CD4-positive, alpha-beta memory T cell (primary cell): ENCODE data around the gene GPC5. TPM values are rescaled to one million over a fixed set of nuclear protein-coding genes. Genes with fewer than 3 reads are reported as not detected.
"Not testable (repeated sequence)": the region's sequence is repeated elsewhere in the genome, so short reads cannot be mapped to it uniquely, and the experiment has no call there.

Experiments
- CTCF ChIA-PET: fragments of 350-600 bp; sonication (Branson Sonifier 250); formaldehyde crosslinking; loops from one replicate; lab custom pipeline; 2021; ENCODE audit warnings: inconsistent platforms; ENCODE audit not compliant: partially characterized antibody; lab: Charles Lee
- POLR2A ChIA-PET: fragments of 350-600 bp; sonication (Branson Sonifier 250); formaldehyde crosslinking; loops from one replicate; lab custom pipeline; 2021; ENCODE audit not compliant: partially characterized antibody; lab: Charles Lee
- DNase-seq, 5 donors: peaks; one replicate each; pipeline versions ENCODE4 v3.0.0 to v3.0.0-alpha.2; 2020 to 2022; ENCODE audit warnings: mixed read lengths in 1 of 5
- H3K27ac ChIP-seq: one replicate; pipeline ENCODE4 v1.7.0; 2013; ENCODE audit warnings: low read depth, low read length
- H3K27me3 ChIP-seq: 2 replicates; pipeline ENCODE4 v1.7.0; 2013; ENCODE audit warnings: mild to moderate bottlenecking, low read length, moderate library complexity; ENCODE audit not compliant: insufficient read depth
- H3K36me3 ChIP-seq: 2 replicates; pipeline ENCODE4 v1.7.0; 2013; ENCODE audit warnings: mild to moderate bottlenecking, low read length, moderate library complexity; ENCODE audit not compliant: insufficient read depth
- H3K4me1 ChIP-seq: 2 replicates; pipeline ENCODE4 v1.7.0; 2013; ENCODE audit warnings: mild to moderate bottlenecking, low read length, moderate library complexity; ENCODE audit not compliant: insufficient read depth
- H3K4me3 ChIP-seq, 2 donors: one replicate each; pipeline ENCODE4 v1.7.0; 2013; ENCODE audit warnings: low read length in 2 of 2, mild to moderate bottlenecking in 1 of 2
- H3K9me3 ChIP-seq, 2 donors: one replicate each; pipeline ENCODE4 v1.7.0; 2013; ENCODE audit warnings: low read length in 2 of 2, control low read depth in 1 of 2; ENCODE audit not compliant: control insufficient read depth in 1 of 2
- H3K27ac Mint-ChIP-seq, 7 donors: one replicate each; pipeline ENCODE4 v1.8.0; 2020 to 2021; ENCODE audit warnings: mixed read lengths in 7 of 7, mild to moderate bottlenecking in 6 of 7, inconsistent platforms in 3 of 7, moderate library complexity in 3 of 7
- H3K27me3 Mint-ChIP-seq, 2 donors: one replicate each; pipeline ENCODE4 v1.8.0; 2020 to 2021; ENCODE audit warnings: mixed read lengths in 2 of 2
- H3K36me3 Mint-ChIP-seq, 2 donors: one replicate each; pipeline ENCODE4 v1.8.0; 2020 to 2021; ENCODE audit warnings: mixed read lengths in 2 of 2, inconsistent platforms in 1 of 2, mild to moderate bottlenecking in 1 of 2
- H3K4me1 Mint-ChIP-seq, 4 donors: one replicate each; pipeline ENCODE4 v1.8.0; 2020 to 2021; ENCODE audit warnings: mixed read lengths in 4 of 4, mild to moderate bottlenecking in 1 of 4
- H3K4me3 Mint-ChIP-seq, 8 donors: one replicate each; pipeline ENCODE4 v1.8.0; 2020 to 2021; ENCODE audit warnings: mixed read lengths in 8 of 8, mild to moderate bottlenecking in 7 of 8, moderate library complexity in 6 of 8, inconsistent platforms in 3 of 8
- H3K9me3 Mint-ChIP-seq, 8 donors: one replicate each; pipeline ENCODE4 v1.8.0; 2020 to 2021; ENCODE audit warnings: mixed read lengths in 8 of 8, mild to moderate bottlenecking in 5 of 8, inconsistent platforms in 3 of 8, moderate library complexity in 1 of 8
- intact Hi-C: fragments of 100-400 bp; cut with micrococcal nuclease; formaldehyde crosslinking; loops from one replicate; pipeline ENCODE4 v1.15.1; 2023
- polyA plus RNA-seq, 2 donors: library from polyadenylated mRNA; unstranded; fragments of 300-500 nt; fragmentation: Illumina TruSeq; gene quantifications; one replicate each; pipeline ENCODE4 v1.2.3, GENCODE V29; 2021
- total RNA-seq, 2 experiments: library from RNA; stranded (reverse); gene quantifications; one replicate each; pipeline ENCODE4 v1.2.3, GENCODE V29; 2021

Gene GPC5
- total and polyA plus RNA-seq, 4 experiments from 2014 or later = 0.14 TPM; not detected in 3

- Histone ChIP-seq H3K27me3 (no peaks in the 10 kb centered on the region), H3K4me3 (no peak overlapping the region), H3K27ac (no peak overlapping the region), H3K9me3 (no peaks in the 10 kb centered on the region), H3K36me3 (no peaks in the 10 kb centered on the region), H3K4me1 (no peaks in the 10 kb centered on the region)
- Mint-ChIP-seq H3K4me1 (no peaks in the 10 kb centered on the region), H3K27ac (no peak overlapping the region), H3K27me3 (no peaks in the 10 kb centered on the region), H3K36me3 (no peaks in the 10 kb centered on the region), H3K4me3 (no peak overlapping the region), H3K9me3 (peaks cover 0 to 4% (median 2%) of the 10 kb centered on the region in 8 donors)
- no peak for DNase-seq
- ChIA-PET CTCF (no interaction called here), POLR2A (no interaction called here)
- intact Hi-C loops = no loop called here
Measured at GRCh38 chr13:92537471-92537870, 1139.0 kb downstream of the GPC5 start.

- CTCF ChIA-PET = no interaction called here
- no peaks in the 10 kb centered on the region for H3K4me1 Mint-ChIP-seq
Measured at GRCh38 chr13:92538164-92538563, 1139.7 kb downstream of the GPC5 start.

GRCh38 chr13:92539148-92539547 is 1140.7 kb downstream of the GPC5 start:
- H3K27ac Mint-ChIP-seq, H3K9me3 ChIP-seq, H3K9me3 Mint-ChIP-seq, DNase-seq, intact Hi-C loops, H3K4me1 ChIP-seq, H3K4me1 Mint-ChIP-seq, CTCF ChIA-PET, H3K27ac ChIP-seq, H3K27me3 Mint-ChIP-seq, H3K4me3 Mint-ChIP-seq, POLR2A ChIA-PET, H3K4me3 ChIP-seq, H3K36me3 ChIP-seq, H3K36me3 Mint-ChIP-seq, H3K27me3 ChIP-seq: not testable (repeated sequence)

More at GRCh38 chr13:92538164-92538563, 1139.7 kb downstream of the GPC5 start:
- peak overlapping the region in 1 of 8 donors; percentile 21 for H3K4me3 Mint-ChIP-seq
- Histone ChIP-seq H3K27me3 (no peaks in the 10 kb centered on the region), H3K4me1 (no peaks in the 10 kb centered on the region), H3K36me3 (no peaks in the 10 kb centered on the region), H3K27ac (no peak overlapping the region), H3K9me3 (no peaks in the 10 kb centered on the region), H3K4me3 (no peak overlapping the region)
- peaks cover 0 to 4% (median 2%) of the 10 kb centered on the region in 8 donors for H3K9me3 Mint-ChIP-seq
- POLR2A ChIA-PET = no interaction called here
- no peak overlapping the region for H3K27ac Mint-ChIP-seq
- H3K36me3 Mint-ChIP-seq = no peaks in the 10 kb centered on the region
- H3K27me3 Mint-ChIP-seq = no peaks in the 10 kb centered on the region
- intact Hi-C loops = no loop called here
- DNase-seq = no peak

GRCh38 chr13:92547266-92547665 is 1148.8 kb downstream of the GPC5 start:
- Mint-ChIP-seq H3K4me1 (no peaks in the 10 kb centered on the region), H3K27me3 (no peaks in the 10 kb centered on the region), H3K4me3 (no peak overlapping the region), H3K27ac (no peak overlapping the region), H3K36me3 (no peaks in the 10 kb centered on the region), H3K9me3 (peaks cover 0 to 5% (median 0%) of the 10 kb centered on the region in 8 donors)
- no peaks in the 10 kb centered on the region for H3K36me3 ChIP-seq
- H3K4me3 ChIP-seq = no peak overlapping the region
- ChIA-PET POLR2A (no interaction called here), CTCF (no interaction called here)
- DNase-seq = no peak
- intact Hi-C loops = no loop called here
- H3K4me1 ChIP-seq = no peaks in the 10 kb centered on the region
- H3K9me3 ChIP-seq = no peaks in the 10 kb centered on the region
- no peaks in the 10 kb centered on the region for H3K27me3 ChIP-seq
- H3K27ac ChIP-seq = no peak overlapping the region

- Histone ChIP-seq H3K36me3 (no peaks in the 10 kb centered on the region), H3K4me1 (no peaks in the 10 kb centered on the region), H3K9me3 (no peaks in the 10 kb centered on the region), H3K27ac (no peak overlapping the region), H3K4me3 (no peak overlapping the region), H3K27me3 (no peaks in the 10 kb centered on the region)
- intact Hi-C loops = no loop called here
- ChIA-PET CTCF (no interaction called here), POLR2A (no interaction called here)
- Mint-ChIP-seq H3K27me3 (no peaks in the 10 kb centered on the region), H3K4me3 (no peak overlapping the region), H3K4me1 (no peaks in the 10 kb centered on the region), H3K27ac (no peak overlapping the region), H3K36me3 (no peaks in the 10 kb centered on the region), H3K9me3 (peaks cover 0 to 5% (median under 1%) of the 10 kb centered on the region in 8 donors)
- no peak for DNase-seq
Measured at GRCh38 chr13:92549276-92549675, 1150.9 kb downstream of the GPC5 start.

- no peak for DNase-seq
- ChIA-PET CTCF (no interaction called here), POLR2A (no interaction called here)
- Mint-ChIP-seq H3K27me3 (no peaks in the 10 kb centered on the region), H3K36me3 (no peaks in the 10 kb centered on the region), H3K4me3 (no peak overlapping the region), H3K27ac (no peak overlapping the region), H3K9me3 (peaks cover 0 to 2% (median 0%) of the 10 kb centered on the region in 8 donors), H3K4me1 (no peaks in the 10 kb centered on the region)
- intact Hi-C loops = no loop called here
- Histone ChIP-seq H3K4me1 (no peaks in the 10 kb centered on the region), H3K27ac (no peak overlapping the region), H3K4me3 (no peak overlapping the region), H3K9me3 (no peaks in the 10 kb centered on the region), H3K27me3 (no peaks in the 10 kb centered on the region), H3K36me3 (no peaks in the 10 kb centered on the region)
Measured at GRCh38 chr13:92553470-92554114, 1155.2 kb downstream of the GPC5 start.

- Histone ChIP-seq H3K36me3 (no peaks in the 10 kb centered on the region), H3K27ac (no peak overlapping the region), H3K4me3 (no peak overlapping the region), H3K4me1 (no peaks in the 10 kb centered on the region), H3K9me3 (no peaks in the 10 kb centered on the region), H3K27me3 (no peaks in the 10 kb centered on the region)
- Mint-ChIP-seq H3K27ac (no peak overlapping the region), H3K9me3 (peaks cover 0 to 4% (median 0%) of the 10 kb centered on the region in 8 donors), H3K4me3 (no peak overlapping the region), H3K36me3 (no peaks in the 10 kb centered on the region), H3K4me1 (no peaks in the 10 kb centered on the region), H3K27me3 (no peaks in the 10 kb centered on the region)
- no peak for DNase-seq
- ChIA-PET POLR2A (no interaction called here), CTCF (no interaction called here)
- intact Hi-C loops = no loop called here
Measured at GRCh38 chr13:92560883-92561282, 1162.5 kb downstream of the GPC5 start.
